Endothelial cell (in vitro differentiated cells): Measurements from ENCODE around the gene PTCHD4. TPM values are rescaled to one million over a fixed set of nuclear protein-coding genes. Genes with fewer than 3 reads are reported as not detected.

Source experiments
- DNase-seq: peaks from one replicate; pipeline ENCODE4 v3.0.0; 2021; ENCODE audit warnings: low spot score
- H3K27ac Mint-ChIP-seq: one replicate; pipeline ENCODE4 v1.8.0; 2021; ENCODE audit warnings: mixed read lengths, inconsistent platforms; ENCODE audit not compliant: unreplicated experiment
- H3K27me3 Mint-ChIP-seq: one replicate; pipeline ENCODE4 v1.8.0; 2021; ENCODE audit warnings: mild to moderate bottlenecking, moderate library complexity, mixed read lengths, inconsistent platforms; ENCODE audit not compliant: unreplicated experiment
- H3K36me3 Mint-ChIP-seq: one replicate; pipeline ENCODE4 v1.8.0; 2021; ENCODE audit warnings: mild to moderate bottlenecking, low read depth, mixed read lengths, inconsistent platforms; ENCODE audit not compliant: unreplicated experiment
- H3K4me1 Mint-ChIP-seq: one replicate; pipeline ENCODE4 v1.8.0; 2021; ENCODE audit warnings: mild to moderate bottlenecking, mixed read lengths, inconsistent platforms; ENCODE audit not compliant: unreplicated experiment
- H3K4me3 Mint-ChIP-seq: one replicate; pipeline ENCODE4 v1.8.0; 2021; ENCODE audit warnings: mild to moderate bottlenecking, mixed read lengths, inconsistent platforms; ENCODE audit not compliant: unreplicated experiment
- H3K9me3 Mint-ChIP-seq: one replicate; pipeline ENCODE4 v1.8.0; 2021; ENCODE audit warnings: mixed read lengths, inconsistent platforms; ENCODE audit not compliant: unreplicated experiment
- CTCF ChIP-seq: fragments of 200-600 bp; sonication (generic); IDR thresholded peaks from one replicate; pipeline ENCODE4 v1.5.0; 2021; ENCODE audit warnings: antibody characterized with exemption; ENCODE audit not compliant: unreplicated experiment
- total RNA-seq: library from RNA; stranded (reverse); fragmentation: NEBNext Ultra II Directional; extraction: Animal tissue kit (Norgen Biotek cat#: 25700); gene quantifications from one replicate; pipeline ENCODE4 v1.2.1, GENCODE V29; 2021; ENCODE audit not compliant: unreplicated experiment

PTCHD4 gene
- total RNA-seq, 1 donor from 2014 or later, result 28.5 TPM

- peaks cover 4% of the 10 kb centered on the region for H3K27me3 Mint-ChIP-seq
Measured at GRCh38 chr6:48068278-48069251, 42.4 kb downstream of the PTCHD4 start.

GRCh38 chr6:48067886-48068277, 43.1 kb downstream of the PTCHD4 start:
- TF ChIP-seq CTCF, result no peak
- DNase-seq, result no peak
- Mint-ChIP-seq H3K36me3 (peaks cover 25% of the 10 kb centered on the region), H3K27me3 (peaks cover 4% of the 10 kb centered on the region), H3K9me3 (no peaks in the 10 kb centered on the region), H3K27ac (peak overlapping the region; percentile 73), H3K4me3 (peak overlapping the region; percentile 63), H3K4me1 (peaks cover 24% of the 10 kb centered on the region)

More at GRCh38 chr6:48068278-48069251, 42.4 kb downstream of the PTCHD4 start:
- peaks cover 27% of the 10 kb centered on the region for H3K4me1 Mint-ChIP-seq
- peaks cover 20% of the 10 kb centered on the region for H3K36me3 Mint-ChIP-seq
- H3K27ac Mint-ChIP-seq, result peak overlapping the region; percentile 73
- no peaks in the 10 kb centered on the region for H3K9me3 Mint-ChIP-seq
- TF ChIP-seq CTCF, result no peak
- peak overlapping the region; percentile 43 for H3K4me3 Mint-ChIP-seq
- DNase-seq, result peak; percentile 30

- Mint-ChIP-seq H3K4me1 (peaks cover 24% of the 10 kb centered on the region), H3K9me3 (no peaks in the 10 kb centered on the region), H3K36me3 (peaks cover 25% of the 10 kb centered on the region), H3K27ac (no peak overlapping the region), H3K4me3 (no peak overlapping the region), H3K27me3 (peaks cover 4% of the 10 kb centered on the region)
- TF ChIP-seq CTCF, result no peak
- DNase-seq, result no peak
Measured at GRCh38 chr6:48067148-48067712, 43.8 kb downstream of the PTCHD4 start.

GRCh38 chr6:48061265-48061990, 49.6 kb downstream of the PTCHD4 start:
- Mint-ChIP-seq H3K4me3 (no peak overlapping the region), H3K4me1 (peaks cover 3% of the 10 kb centered on the region), H3K36me3 (peaks cover 43% of the 10 kb centered on the region), H3K9me3 (no peaks in the 10 kb centered on the region), H3K27me3 (no peaks in the 10 kb centered on the region), H3K27ac (no peak overlapping the region)
- TF ChIP-seq CTCF, result no peak
- DNase-seq, result no peak
